ENCODE data around the gene SLC9A7. TPM values are rescaled to one million over a fixed set of nuclear protein-coding genes. Genes with fewer than 3 reads are reported as not detected.
"Not testable (repeated sequence)": the region's sequence is repeated elsewhere in the genome, so short reads cannot be mapped to it uniquely, and the experiment has no call there.

Gene SLC9A7
- total RNA-seq = 4.4 TPM
- long read RNA-seq, full-length matches to known transcripts = 3 of 7 reads
- long read RNA-seq, partial matches to known transcripts = 0 of 7 reads
- long read RNA-seq, other reads (novel, unspliced or antisense) = 4 of 7 reads

GRCh38 chrX:46758956-46759644, at the start of gene SLC9A7:
Gene SLC9A7 (minus strand): TSS chrX:46759118. CDS start chrX:46759029, 89 bp downstream.
- DNase-seq (peak; percentile 84), ATAC-seq (ENCODE audit: poor library complexity) (peak; percentile 96)
- intact Hi-C loops (cut with DNase I) = loop anchor here (5.0 kb wide), 1 partner anchor 38 kb away; no protein-coding TSS in a partner anchor

GRCh38 chrX:46805270-46805669, 46.4 kb upstream of the SLC9A7 start:
- DNase-seq (no peak), ATAC-seq (ENCODE audit: poor library complexity) (no peak)
- intact Hi-C loops (cut with DNase I) = no loop called here

- ATAC-seq (ENCODE audit: poor library complexity) = no peak
- intact Hi-C loops (cut with DNase I) = no loop called here
- DNase-seq = no peak
These were observed 44.2 kb upstream of the SLC9A7 start for GRCh38 chrX:46803140-46803539.

GRCh38 chrX:46796574-46797191, 37.8 kb upstream of the SLC9A7 start:
- intact Hi-C loops (cut with DNase I) = loop anchor here (5.0 kb wide), 1 partner anchor 39 kb away; the partner anchor contains the start of gene SLC9A7
- ATAC-seq (ENCODE audit: poor library complexity) (peak; percentile 76), DNase-seq (peak; percentile 79)

- no peak for ATAC-seq (ENCODE audit: poor library complexity)
- no peak for DNase-seq
- intact Hi-C loops (cut with DNase I) = no loop called here
These were observed 34.6 kb upstream of the SLC9A7 start for GRCh38 chrX:46793386-46794143.

GRCh38 chrX:46792810-46793188, 33.9 kb upstream of the SLC9A7 start:
- intact Hi-C loops (cut with DNase I) = no loop called here
- DNase-seq (no peak), ATAC-seq (ENCODE audit: poor library complexity) (no peak)

GRCh38 chrX:46791927-46792809, 33.2 kb upstream of the SLC9A7 start:
- intact Hi-C loops (cut with DNase I) = no loop called here
- ATAC-seq (ENCODE audit: poor library complexity) (no peak), DNase-seq (no peak)

GRCh38 chrX:46788902-46789301, 30.0 kb upstream of the SLC9A7 start:
- intact Hi-C loops (cut with DNase I) = no loop called here
- DNase-seq = no peak
- ATAC-seq (ENCODE audit: poor library complexity) = no peak

- ATAC-seq (ENCODE audit: poor library complexity); intact Hi-C loops (cut with DNase I); DNase-seq: not testable (repeated sequence)
These were observed 25.5 kb upstream of the SLC9A7 start for GRCh38 chrX:46784437-46784836.

- ATAC-seq (ENCODE audit: poor library complexity) (no peak), DNase-seq (no peak)
- intact Hi-C loops (cut with DNase I) = no loop called here
These were observed 23.1 kb upstream of the SLC9A7 start for GRCh38 chrX:46782034-46782433.

GRCh38 chrX:46777971-46778810, 19.3 kb upstream of the SLC9A7 start:
- DNase-seq (no peak), ATAC-seq (ENCODE audit: poor library complexity) (peak; percentile 60)
- intact Hi-C loops (cut with DNase I) = no loop called here

GRCh38 chrX:46770817-46771163, 11.9 kb upstream of the SLC9A7 start:
- intact Hi-C loops (cut with DNase I) = no loop called here
- DNase-seq = no peak
- no peak for ATAC-seq (ENCODE audit: poor library complexity)

GRCh38 chrX:46770000-46770816, 11.3 kb upstream of the SLC9A7 start:
- no peak for DNase-seq
- intact Hi-C loops (cut with DNase I) = no loop called here
- no peak for ATAC-seq (ENCODE audit: poor library complexity)

GRCh38 chrX:46762963-46763362, 4.0 kb upstream of the SLC9A7 start:
- intact Hi-C loops (cut with DNase I) = no loop called here
- DNase-seq (no peak), ATAC-seq (ENCODE audit: poor library complexity) (no peak)

- DNase-seq (no peak), ATAC-seq (ENCODE audit: poor library complexity) (no peak)
- intact Hi-C loops (cut with DNase I) = loop anchor here (5.0 kb wide), 1 partner anchor 38 kb away; no protein-coding TSS in a partner anchor
These were observed 692 bp upstream of the SLC9A7 start for GRCh38 chrX:46759645-46759974.

- intact Hi-C loops (cut with DNase I) = loop anchor here (5.0 kb wide), 1 partner anchor 39 kb away; no protein-coding TSS in a partner anchor
- DNase-seq (peak; percentile 30), ATAC-seq (ENCODE audit: poor library complexity) (peak; percentile 37)
These were observed 559 bp downstream of the SLC9A7 start for GRCh38 chrX:46758163-46758955.

All from Right ventricle myocardium superior (tissue), 1 donor.